Anterior cingulate cortex (tissue), 58 donors: ENCODE measurements around the gene CLEC11A.
"Not testable (repeated sequence)": the region's sequence is repeated elsewhere in the genome, so short reads cannot be mapped to it uniquely, and the experiment has no call there.

Experiments used
- DNase-seq, 58 donors: peaks; one replicate each; lab custom pipeline; 2025; lab: John Stamatoyannopoulos, UW

CLEC11A gene

GRCh38 chr19:50750010-50750409, 26.8 kb downstream of the CLEC11A start:
- DNase-seq = no peak

GRCh38 chr19:50753879-50754278, 30.7 kb downstream of the CLEC11A start:
- DNase-seq = no peak

- DNase-seq = not testable (repeated sequence)
Measured at GRCh38 chr19:50756244-50756643, 33.1 kb downstream of the CLEC11A start.

GRCh38 chr19:50757624-50758023, 34.5 kb downstream of the CLEC11A start:
- DNase-seq = not testable (repeated sequence)

GRCh38 chr19:50759076-50759475, 35.9 kb downstream of the CLEC11A start:
- DNase-seq = not testable (repeated sequence)

- no peak for DNase-seq
Measured at GRCh38 chr19:50759886-50760285, 36.7 kb downstream of the CLEC11A start.

- not testable (repeated sequence) for DNase-seq
Measured at GRCh38 chr19:50761501-50761900, 38.3 kb downstream of the CLEC11A start.

- not testable (repeated sequence) for DNase-seq
Measured at GRCh38 chr19:50763521-50763920, 40.4 kb downstream of the CLEC11A start.

- no peak for DNase-seq
Measured at GRCh38 chr19:50764409-50764808, 41.2 kb downstream of the CLEC11A start.

GRCh38 chr19:50766746-50767145, 43.6 kb downstream of the CLEC11A start:
- not testable (repeated sequence) for DNase-seq

- not testable (repeated sequence) for DNase-seq
Measured at GRCh38 chr19:50767263-50767662, 44.1 kb downstream of the CLEC11A start.

- no peak for DNase-seq
Measured at GRCh38 chr19:50768277-50768676, 45.1 kb downstream of the CLEC11A start.

- DNase-seq = not testable (repeated sequence)
Measured at GRCh38 chr19:50770164-50770563, 47.0 kb downstream of the CLEC11A start, which contains the start of gene GPR32. Gene GPR32 (plus strand): TSS chr19:50770464. CDS start chr19:50770601, 137 bp downstream.

- DNase-seq = no peak
Measured at GRCh38 chr19:50770888-50771287, 47.7 kb downstream of the CLEC11A start.

GRCh38 chr19:50772476-50772875, 49.3 kb downstream of the CLEC11A start:
- DNase-seq = no peak

GRCh38 chr19:50772912-50773311, 49.7 kb downstream of the CLEC11A start:
- DNase-seq = not testable (repeated sequence)

GRCh38 chr19:50773454-50773853, 50.3 kb downstream of the CLEC11A start:
- DNase-seq = not testable (repeated sequence)
